Stimulated activated memory B cell treated with anti-CD40 and anti-IgM and Interleukin-4, amounts not matched to agents 10 μg/mL and 1 μg/mL and 100 μg/mL, for 72 hours (primary cell): ENCODE data around the gene CHMP4B.
A peak's percentile ranks its signal among the peaks of the same experiment; 100 is the strongest.

Experiments used
- ATAC-seq: fragments of 150-1000 bp; cut with Tn5 transposase; 2 replicates; pipeline ENCODE4 v1.10.0; 2021
- H3K27ac Mint-ChIP-seq: one replicate; pipeline ENCODE4 v1.8.0; 2022; ENCODE audit warnings: mild to moderate bottlenecking, mixed read lengths
- H3K27me3 Mint-ChIP-seq: one replicate; pipeline ENCODE4 v1.8.0; 2022; ENCODE audit warnings: mixed read lengths
- H3K36me3 Mint-ChIP-seq: one replicate; pipeline ENCODE4 v1.8.0; 2022; ENCODE audit warnings: mixed read lengths
- H3K4me1 Mint-ChIP-seq: one replicate; pipeline ENCODE4 v1.8.0; 2022; ENCODE audit warnings: mixed read lengths
- H3K4me3 Mint-ChIP-seq: one replicate; pipeline ENCODE4 v1.8.0; 2022; ENCODE audit warnings: mild to moderate bottlenecking, moderate library complexity, mixed read lengths
- H3K9me3 Mint-ChIP-seq: one replicate; pipeline ENCODE4 v1.8.0; 2022; ENCODE audit warnings: mixed read lengths

Gene CHMP4B

DNA sequence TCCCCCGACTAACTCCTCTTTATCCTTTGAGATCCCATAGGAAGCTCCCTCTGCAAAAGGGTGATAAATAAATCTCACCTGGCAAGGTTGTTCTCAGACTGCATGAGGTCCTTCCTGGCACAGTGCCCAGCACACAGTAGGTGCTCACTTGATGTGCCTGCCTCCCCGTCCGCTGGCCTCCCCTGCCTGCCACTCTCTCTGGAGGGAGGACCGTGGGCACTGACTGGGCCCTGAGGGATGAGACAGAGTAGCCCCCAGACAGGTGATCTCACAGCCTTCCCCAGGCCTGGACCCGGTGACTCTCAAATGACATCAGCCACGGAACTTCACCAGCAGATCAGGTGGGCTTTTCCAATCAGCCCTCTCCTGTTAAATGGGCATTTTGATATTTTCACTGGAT is 57.4 kb downstream of the CHMP4B start:
- no peak overlapping the region for H3K4me3 Mint-ChIP-seq
- H3K27me3 Mint-ChIP-seq, result no peaks in the 10 kb centered on the region
- no peak for ATAC-seq
- no peaks in the 10 kb centered on the region for H3K9me3 Mint-ChIP-seq
- H3K4me1 Mint-ChIP-seq, result no peaks in the 10 kb centered on the region
- no peaks in the 10 kb centered on the region for H3K36me3 Mint-ChIP-seq
- H3K27ac Mint-ChIP-seq, result no peak overlapping the region

DNA sequence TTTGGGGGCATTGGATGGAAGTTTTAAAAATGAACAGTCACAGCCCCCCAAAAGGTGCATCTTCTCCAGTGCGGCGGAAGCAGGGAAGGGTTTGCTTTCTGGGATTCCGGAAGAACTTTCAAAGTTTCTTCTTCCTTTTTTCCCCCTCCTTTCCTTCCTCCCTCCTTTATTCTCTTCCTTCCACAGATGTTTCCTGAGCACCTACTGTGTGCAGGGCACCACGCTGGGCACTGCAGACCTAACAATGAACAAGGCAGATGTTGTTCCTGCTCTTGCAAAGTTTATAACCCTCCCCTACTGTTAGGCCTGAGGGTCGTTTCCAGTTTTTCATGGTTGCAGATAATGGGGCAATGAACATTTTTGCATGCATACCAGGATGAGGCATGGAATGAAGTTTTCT is 58.1 kb downstream of the CHMP4B start:
- no peaks in the 10 kb centered on the region for H3K36me3 Mint-ChIP-seq
- no peak overlapping the region for H3K4me3 Mint-ChIP-seq
- no peak for ATAC-seq
- no peaks in the 10 kb centered on the region for H3K9me3 Mint-ChIP-seq
- H3K27ac Mint-ChIP-seq, result no peak overlapping the region
- H3K4me1 Mint-ChIP-seq, result no peaks in the 10 kb centered on the region
- H3K27me3 Mint-ChIP-seq, result no peaks in the 10 kb centered on the region

DNA sequence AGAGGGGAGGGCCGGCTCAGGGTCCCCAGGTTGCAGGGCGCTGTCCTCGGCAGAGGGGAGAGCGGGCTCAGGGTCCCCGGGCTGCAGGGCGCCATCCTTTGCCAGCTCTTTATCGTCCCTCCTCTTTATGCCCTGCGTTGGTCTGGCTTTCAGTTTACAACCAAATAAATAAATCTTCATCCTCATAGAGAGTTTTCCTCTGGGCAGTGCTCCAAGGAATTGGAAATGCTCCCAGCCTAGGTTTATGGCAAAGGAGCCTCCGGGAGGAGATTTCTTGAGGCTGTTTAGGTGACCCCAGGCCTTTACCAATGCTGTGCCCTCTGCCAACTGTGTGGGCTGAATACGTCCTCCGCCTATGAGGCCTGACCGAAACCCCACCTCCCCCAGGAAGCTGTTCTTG is 60.2 kb downstream of the CHMP4B start:
- Mint-ChIP-seq H3K9me3 (no peaks in the 10 kb centered on the region), H3K27ac (peak overlapping the region; percentile 8), H3K27me3 (no peaks in the 10 kb centered on the region), H3K4me3 (no peak overlapping the region), H3K36me3 (no peaks in the 10 kb centered on the region), H3K4me1 (peaks cover 10% of the 10 kb centered on the region)
- no peak for ATAC-seq

DNA sequence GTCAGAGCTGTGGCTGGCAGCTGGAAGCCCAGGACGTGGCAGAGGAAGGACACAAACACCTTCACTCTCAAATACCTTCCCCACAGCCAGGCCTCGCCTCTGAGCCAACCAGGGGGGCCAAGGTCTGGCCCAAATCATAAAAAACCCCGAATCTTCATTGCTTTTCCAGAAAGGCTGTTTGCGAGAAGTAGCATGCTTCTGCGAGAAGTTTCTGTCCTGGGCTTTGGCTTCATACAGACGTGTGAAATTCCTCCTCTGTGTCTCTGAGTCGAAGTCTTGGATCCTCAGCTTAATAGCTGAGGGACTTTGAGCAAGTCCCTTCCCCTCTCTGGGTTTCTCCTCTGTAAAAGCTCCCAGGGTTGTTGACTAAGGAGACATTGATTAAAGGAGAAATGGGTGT is 63.0 kb downstream of the CHMP4B start:
- H3K27ac Mint-ChIP-seq, result peak overlapping the region; percentile 61
- no peaks in the 10 kb centered on the region for H3K27me3 Mint-ChIP-seq
- no peaks in the 10 kb centered on the region for H3K9me3 Mint-ChIP-seq
- no peaks in the 10 kb centered on the region for H3K36me3 Mint-ChIP-seq
- H3K4me3 Mint-ChIP-seq, result no peak overlapping the region
- no peak for ATAC-seq
- H3K4me1 Mint-ChIP-seq, result peaks cover 10% of the 10 kb centered on the region

DNA sequence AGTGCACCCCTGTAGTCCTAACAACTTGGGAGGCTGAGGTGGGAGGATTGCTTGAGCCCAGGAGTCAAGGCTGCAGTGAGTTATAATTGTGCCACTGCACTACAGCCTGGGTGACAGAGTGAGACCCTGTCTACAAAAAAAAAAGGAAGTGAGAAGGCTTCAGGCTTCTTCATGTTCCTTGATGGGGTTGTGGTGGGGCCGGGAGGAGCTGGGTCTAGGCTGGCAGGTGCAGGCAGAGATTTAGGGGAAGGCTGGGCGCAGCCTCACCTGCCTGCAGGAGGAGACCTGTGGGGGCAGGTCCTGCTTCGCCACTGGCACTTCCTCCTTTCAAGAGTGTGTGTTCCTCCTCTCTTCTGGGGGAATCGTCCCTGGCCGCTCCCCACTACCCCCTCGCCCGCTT is 63.9 kb downstream of the CHMP4B start:
- Mint-ChIP-seq H3K27ac (no peak overlapping the region), H3K9me3 (peaks cover under 1% of the 10 kb centered on the region), H3K4me1 (peaks cover 10% of the 10 kb centered on the region), H3K36me3 (no peaks in the 10 kb centered on the region), H3K4me3 (no peak overlapping the region), H3K27me3 (no peaks in the 10 kb centered on the region)
- peak; percentile 94 for ATAC-seq

DNA sequence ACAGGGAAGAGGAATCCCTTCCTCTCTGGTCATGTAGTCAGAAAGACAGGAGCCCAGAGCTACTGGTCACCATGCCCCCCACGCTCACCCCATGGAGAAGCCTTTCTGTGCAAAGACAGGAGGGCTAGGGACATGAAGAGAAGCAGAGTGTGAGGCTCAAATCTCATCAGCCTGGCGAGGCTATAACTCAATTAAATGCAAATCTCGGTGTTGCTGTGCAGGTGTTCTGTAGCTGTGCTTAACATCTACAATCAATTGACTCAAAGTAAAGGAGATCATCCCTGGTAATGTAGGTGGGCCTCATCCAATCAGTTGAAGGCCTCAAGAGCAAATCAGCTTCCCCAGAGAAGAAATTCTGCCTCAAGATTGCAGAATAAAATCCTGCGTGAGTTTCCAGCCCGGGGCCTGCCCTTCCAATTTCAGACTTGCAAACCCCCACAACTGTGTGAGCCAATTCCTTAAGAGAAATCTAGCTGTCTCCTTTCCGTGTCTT is 64.4 kb downstream of the CHMP4B start:
- H3K27ac Mint-ChIP-seq, result no peak overlapping the region
- H3K9me3 Mint-ChIP-seq, result peaks cover 4% of the 10 kb centered on the region
- no peaks in the 10 kb centered on the region for H3K27me3 Mint-ChIP-seq
- H3K36me3 Mint-ChIP-seq, result no peaks in the 10 kb centered on the region
- peaks cover 10% of the 10 kb centered on the region for H3K4me1 Mint-ChIP-seq
- H3K4me3 Mint-ChIP-seq, result no peak overlapping the region
- no peak for ATAC-seq

DNA sequence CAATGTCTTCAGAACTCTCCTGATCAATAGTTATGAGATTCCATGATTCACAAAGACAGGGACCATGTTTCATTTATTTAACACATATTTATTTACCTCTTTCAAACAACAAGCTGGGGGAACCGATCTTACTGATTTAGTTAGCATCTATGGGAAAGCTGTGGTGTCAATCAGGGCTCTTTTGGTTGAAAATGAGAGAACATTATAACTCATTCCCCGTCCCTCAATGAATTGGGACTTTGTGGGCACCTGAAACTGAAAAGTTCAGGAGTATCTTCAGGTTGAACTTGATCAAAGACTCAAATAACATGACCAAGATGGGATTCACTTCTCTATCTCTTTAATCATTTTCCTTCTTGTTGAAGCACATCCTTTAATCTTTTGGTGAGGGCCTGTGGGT is 67.4 kb downstream of the CHMP4B start:
- Mint-ChIP-seq H3K27ac (no peak overlapping the region), H3K36me3 (no peaks in the 10 kb centered on the region), H3K4me3 (no peak overlapping the region), H3K9me3 (peaks cover 4% of the 10 kb centered on the region), H3K27me3 (peaks cover 13% of the 10 kb centered on the region), H3K4me1 (peaks cover 28% of the 10 kb centered on the region)
- no peak for ATAC-seq

DNA sequence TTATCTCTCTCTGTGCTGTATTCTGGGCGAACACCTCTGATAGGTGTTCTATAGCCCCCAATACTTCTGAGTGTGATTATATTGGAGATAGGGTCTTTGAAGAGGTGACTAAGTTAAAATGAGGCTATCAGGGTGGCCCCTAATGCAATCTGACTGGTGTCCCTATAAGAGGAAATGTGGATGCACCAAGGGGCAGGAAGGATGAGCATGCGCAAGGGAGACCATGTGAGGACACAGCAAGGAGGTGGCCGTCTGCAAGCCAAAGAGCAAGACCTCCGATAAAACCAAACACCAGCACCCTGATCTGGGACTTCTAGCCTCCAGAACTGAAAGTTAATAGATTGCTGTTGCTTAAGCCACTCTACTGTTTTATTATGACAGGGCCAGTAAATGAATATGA is 69.2 kb downstream of the CHMP4B start:
- no peak for ATAC-seq
- no peak overlapping the region for H3K27ac Mint-ChIP-seq
- H3K27me3 Mint-ChIP-seq, result peaks cover 13% of the 10 kb centered on the region
- H3K9me3 Mint-ChIP-seq, result peaks cover 4% of the 10 kb centered on the region
- no peaks in the 10 kb centered on the region for H3K36me3 Mint-ChIP-seq
- no peak overlapping the region for H3K4me3 Mint-ChIP-seq
- H3K4me1 Mint-ChIP-seq, result peaks cover 33% of the 10 kb centered on the region

DNA sequence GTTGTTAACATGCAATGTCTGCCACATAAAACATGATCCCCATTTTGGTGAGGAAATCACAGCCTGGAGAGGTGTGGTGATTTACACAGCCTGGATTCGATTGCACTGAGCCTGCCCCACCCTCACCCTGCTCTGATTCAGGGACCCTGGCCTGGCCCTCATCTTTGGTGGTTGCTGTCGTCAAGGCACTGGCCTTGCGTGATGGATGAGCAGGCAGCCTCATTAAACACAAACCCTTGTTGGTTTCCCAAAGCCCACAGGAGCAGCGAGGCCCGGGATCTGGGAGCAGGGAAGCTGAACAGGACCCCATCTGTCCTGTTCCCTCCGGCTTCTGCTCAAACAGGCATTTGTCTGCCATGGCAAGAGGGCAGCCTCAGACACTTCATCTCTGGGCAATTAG is 70.8 kb downstream of the CHMP4B start:
- Mint-ChIP-seq H3K9me3 (peaks cover 4% of the 10 kb centered on the region), H3K36me3 (no peaks in the 10 kb centered on the region), H3K27me3 (peaks cover 13% of the 10 kb centered on the region), H3K4me3 (no peak overlapping the region), H3K27ac (peak overlapping the region; percentile 26), H3K4me1 (peaks cover 30% of the 10 kb centered on the region)
- no peak for ATAC-seq

DNA sequence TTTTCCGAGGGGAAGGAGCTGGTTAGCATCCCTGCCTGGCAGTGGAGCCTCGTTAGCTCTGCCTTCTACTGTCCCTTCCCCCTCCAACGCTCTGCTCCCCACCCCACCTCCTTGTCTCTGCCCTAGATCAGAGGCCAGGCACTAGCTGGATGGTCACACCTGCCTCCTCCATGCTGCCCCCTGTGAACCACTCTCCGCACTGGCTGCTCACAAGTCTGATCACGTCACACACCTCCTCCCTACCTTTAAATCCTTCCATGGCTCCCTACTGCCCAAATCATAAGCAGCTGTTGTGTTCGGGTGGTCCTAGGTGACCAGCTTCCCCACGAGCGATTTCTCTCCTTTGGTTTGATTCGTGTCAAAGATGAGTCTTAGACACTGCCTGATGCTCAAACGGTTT is 71.3 kb downstream of the CHMP4B start:
- no peak overlapping the region for H3K4me3 Mint-ChIP-seq
- H3K36me3 Mint-ChIP-seq, result no peaks in the 10 kb centered on the region
- H3K27me3 Mint-ChIP-seq, result peaks cover 13% of the 10 kb centered on the region
- peaks cover 30% of the 10 kb centered on the region for H3K4me1 Mint-ChIP-seq
- peaks cover 4% of the 10 kb centered on the region for H3K9me3 Mint-ChIP-seq
- ATAC-seq, result no peak
- peak overlapping the region; percentile 26 for H3K27ac Mint-ChIP-seq

DNA sequence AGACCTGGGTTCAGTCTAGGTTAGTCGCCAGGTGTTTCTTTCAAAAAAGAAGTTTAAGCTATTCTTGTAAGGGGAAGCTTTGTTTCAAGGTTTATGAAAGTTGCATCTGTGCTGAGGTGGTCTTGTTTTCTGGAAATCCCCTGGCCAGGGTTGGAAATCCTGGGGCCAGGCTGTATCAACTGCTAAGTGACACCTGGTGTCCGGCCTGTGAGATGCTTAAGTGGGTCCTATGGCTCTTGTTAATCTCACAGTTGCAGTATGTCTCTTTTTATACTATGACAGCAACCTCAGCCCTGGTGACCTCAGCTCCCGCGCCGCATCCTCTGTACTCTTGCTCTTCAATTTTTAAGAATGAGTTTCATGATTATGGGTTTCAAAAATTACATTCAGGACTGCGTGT is 72.0 kb downstream of the CHMP4B start:
- peaks cover 4% of the 10 kb centered on the region for H3K9me3 Mint-ChIP-seq
- H3K4me1 Mint-ChIP-seq, result peaks cover 30% of the 10 kb centered on the region
- ATAC-seq, result peak; percentile 69
- H3K4me3 Mint-ChIP-seq, result no peak overlapping the region
- no peaks in the 10 kb centered on the region for H3K36me3 Mint-ChIP-seq
- H3K27me3 Mint-ChIP-seq, result peaks cover 13% of the 10 kb centered on the region
- no peak overlapping the region for H3K27ac Mint-ChIP-seq

DNA sequence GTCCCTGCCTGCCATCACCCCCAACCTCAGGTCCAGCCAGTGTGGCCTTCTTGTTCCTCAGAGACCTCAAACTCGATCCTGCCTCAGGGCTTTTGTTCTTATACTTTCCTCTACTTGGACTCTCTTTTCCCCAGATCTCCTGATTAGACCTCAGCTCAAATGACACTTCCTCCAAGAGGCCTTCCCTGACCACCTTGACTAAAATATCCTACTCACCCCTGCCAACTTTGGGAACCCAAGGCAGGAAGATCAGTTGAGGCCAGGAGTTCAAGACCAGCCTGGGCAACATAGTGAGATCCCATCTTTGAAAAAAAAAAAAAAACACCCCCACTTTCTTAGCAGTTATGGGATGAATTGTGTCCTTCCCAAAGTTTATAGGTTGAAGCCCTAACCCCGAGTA is 73.5 kb downstream of the CHMP4B start:
- Mint-ChIP-seq H3K36me3 (no peaks in the 10 kb centered on the region), H3K4me1 (peaks cover 30% of the 10 kb centered on the region), H3K27ac (no peak overlapping the region), H3K27me3 (peaks cover 13% of the 10 kb centered on the region), H3K9me3 (peaks cover 4% of the 10 kb centered on the region), H3K4me3 (no peak overlapping the region)
- ATAC-seq, result no peak

DNA sequence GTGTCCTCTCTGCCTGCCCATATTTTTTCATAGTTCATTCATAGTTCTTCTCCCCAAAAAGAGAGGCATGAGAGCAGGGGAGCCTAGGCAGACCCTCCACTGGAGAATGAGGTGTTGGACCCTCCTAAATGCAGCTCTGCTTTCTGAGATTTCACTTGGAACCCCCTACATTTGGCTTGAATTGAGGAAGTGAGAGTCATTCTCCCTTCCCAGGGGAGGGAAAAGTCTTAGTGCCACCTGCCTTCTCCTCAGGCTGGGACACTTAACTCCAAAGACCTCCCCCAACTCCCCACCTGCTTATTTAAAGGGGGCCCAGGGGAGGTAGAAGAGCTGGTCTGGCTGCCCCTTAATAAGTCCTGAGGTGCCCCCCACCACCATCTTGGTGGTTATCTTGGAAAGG is 78.2 kb downstream of the CHMP4B start:
- no peaks in the 10 kb centered on the region for H3K27me3 Mint-ChIP-seq
- no peak overlapping the region for H3K4me3 Mint-ChIP-seq
- peaks cover 7% of the 10 kb centered on the region for H3K36me3 Mint-ChIP-seq
- H3K27ac Mint-ChIP-seq, result peak overlapping the region; percentile 33
- no peak for ATAC-seq
- peaks cover 14% of the 10 kb centered on the region for H3K9me3 Mint-ChIP-seq
- H3K4me1 Mint-ChIP-seq, result peaks cover 5% of the 10 kb centered on the region

DNA sequence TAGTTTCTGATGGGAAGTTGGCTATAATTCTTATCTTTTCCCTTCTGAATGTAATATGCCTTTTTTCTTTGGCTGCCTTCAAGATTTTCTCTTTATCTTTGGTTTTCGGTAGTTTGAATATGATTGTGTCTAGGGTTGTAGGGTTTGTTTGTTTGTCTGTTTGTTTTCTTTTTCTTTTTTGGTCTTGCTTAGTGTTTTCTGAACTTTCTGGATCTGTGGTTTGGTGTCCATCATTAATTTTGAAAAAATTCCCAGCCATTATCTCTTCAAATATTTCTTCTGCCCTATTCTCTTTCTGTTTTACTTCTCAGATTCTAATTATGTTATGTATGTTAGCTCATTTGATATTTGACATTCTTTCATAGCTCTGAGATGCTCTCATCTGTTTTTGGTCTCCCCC is 79.4 kb downstream of the CHMP4B start:
- no peak for ATAC-seq
- H3K9me3 Mint-ChIP-seq, result peaks cover 14% of the 10 kb centered on the region
- H3K27ac Mint-ChIP-seq, result no peak overlapping the region
- peaks cover 7% of the 10 kb centered on the region for H3K36me3 Mint-ChIP-seq
- H3K27me3 Mint-ChIP-seq, result no peaks in the 10 kb centered on the region
- no peaks in the 10 kb centered on the region for H3K4me1 Mint-ChIP-seq
- H3K4me3 Mint-ChIP-seq, result no peak overlapping the region

DNA sequence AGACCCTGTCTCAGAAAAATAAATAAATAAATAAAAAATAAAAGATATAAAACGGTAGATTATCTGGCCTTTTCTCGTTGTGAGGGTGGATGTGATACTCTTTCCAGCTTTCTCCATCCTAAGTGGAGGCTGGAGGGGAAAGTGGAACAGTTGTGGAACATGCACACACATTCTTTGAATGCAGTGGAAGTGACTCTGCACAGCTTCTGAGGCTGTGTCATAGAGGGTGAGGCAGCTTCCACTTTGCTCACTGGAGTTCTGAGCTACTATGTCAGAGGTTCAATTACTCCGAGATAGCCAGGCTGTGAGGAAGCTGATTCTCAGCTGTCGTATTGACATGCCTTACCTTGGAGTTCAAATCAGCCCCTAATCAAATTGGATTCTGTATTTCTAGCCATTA is 82.2 kb downstream of the CHMP4B start:
- Mint-ChIP-seq H3K4me3 (no peak overlapping the region), H3K4me1 (no peaks in the 10 kb centered on the region), H3K27me3 (peaks cover 19% of the 10 kb centered on the region), H3K36me3 (peaks cover 7% of the 10 kb centered on the region), H3K27ac (no peak overlapping the region), H3K9me3 (peaks cover 14% of the 10 kb centered on the region)
- ATAC-seq, result no peak

DNA sequence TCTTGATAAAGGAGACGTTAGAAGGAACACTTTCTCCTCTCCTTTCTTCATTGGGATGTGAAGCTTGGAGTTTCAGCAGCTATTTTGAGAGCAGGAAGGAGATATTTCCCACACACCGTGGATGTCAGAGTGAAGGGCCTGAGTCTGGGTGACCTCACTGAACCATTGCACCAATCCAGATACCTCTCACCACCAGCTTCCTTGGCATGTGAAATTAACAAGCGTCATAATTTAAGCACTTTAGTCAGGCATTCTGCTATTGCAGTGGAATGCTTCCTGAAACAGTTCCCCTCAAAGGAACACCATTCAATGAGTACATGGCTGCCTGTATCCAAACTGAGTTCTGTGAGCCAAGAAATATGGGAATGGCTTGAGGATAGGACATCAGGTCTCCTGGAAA is 83.7 kb downstream of the CHMP4B start:
- Mint-ChIP-seq H3K27ac (no peak overlapping the region), H3K4me3 (no peak overlapping the region), H3K27me3 (peaks cover 31% of the 10 kb centered on the region), H3K36me3 (peaks cover 7% of the 10 kb centered on the region), H3K9me3 (peaks cover 14% of the 10 kb centered on the region), H3K4me1 (no peaks in the 10 kb centered on the region)
- no peak for ATAC-seq

DNA sequence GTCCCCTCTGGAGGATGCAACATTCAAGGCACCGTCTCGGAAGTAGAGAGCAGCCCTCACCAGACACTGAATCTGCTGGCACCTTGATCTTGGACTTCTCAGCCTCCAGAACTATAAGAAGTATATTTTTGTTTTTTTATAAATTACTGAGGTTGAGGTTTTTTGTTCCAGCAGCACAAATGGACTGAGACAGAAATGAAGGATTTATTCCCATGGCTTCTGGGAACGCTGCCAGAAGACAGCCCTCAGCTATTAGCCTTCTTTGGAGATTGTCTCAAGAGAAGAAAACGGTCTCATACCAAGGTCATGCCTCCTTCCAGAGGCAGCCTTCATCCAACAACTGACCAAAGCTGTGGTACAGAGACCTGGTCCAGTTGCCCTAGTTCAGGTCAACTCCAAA is 85.4 kb downstream of the CHMP4B start:
- peaks cover 4% of the 10 kb centered on the region for H3K9me3 Mint-ChIP-seq
- H3K4me3 Mint-ChIP-seq, result no peak overlapping the region
- H3K36me3 Mint-ChIP-seq, result no peaks in the 10 kb centered on the region
- no peaks in the 10 kb centered on the region for H3K4me1 Mint-ChIP-seq
- H3K27ac Mint-ChIP-seq, result no peak overlapping the region
- no peak for ATAC-seq
- H3K27me3 Mint-ChIP-seq, result peaks cover 33% of the 10 kb centered on the region
